22Rv1 (cell line): ENCODE data around the gene DIP2C.
"Not testable (repeated sequence)": the region's sequence is repeated elsewhere in the genome, so short reads cannot be mapped to it uniquely, and the experiment has no call there.

Source experiments
- H3K27ac ChIP-seq: fragments of 450-650 bp; 2 replicates; pipeline ENCODE4 v1.5.1; 2017
- ZFX ChIP-seq: fragments of 450-650 bp; IDR thresholded peaks from 2 replicates; pipeline ENCODE4 v1.6.1; 2017; ENCODE audit warnings: antibody characterized with exemption, borderline replicate concordance
- TF ChIP-seq, protein P1 (sequence below): fragments of 450-650 bp; IDR thresholded peaks from 2 replicates; pipeline ENCODE4 v1.5.1; 2017; ENCODE audit warnings: mild to moderate bottlenecking

Gene DIP2C

GRCh38 chr10:534047-534566 is 155.4 kb downstream of the DIP2C start:
- H3K27ac ChIP-seq, result no peak overlapping the region
- TF ChIP-seq ZFX, result no peak
- TF ChIP-seq, protein P1, sequence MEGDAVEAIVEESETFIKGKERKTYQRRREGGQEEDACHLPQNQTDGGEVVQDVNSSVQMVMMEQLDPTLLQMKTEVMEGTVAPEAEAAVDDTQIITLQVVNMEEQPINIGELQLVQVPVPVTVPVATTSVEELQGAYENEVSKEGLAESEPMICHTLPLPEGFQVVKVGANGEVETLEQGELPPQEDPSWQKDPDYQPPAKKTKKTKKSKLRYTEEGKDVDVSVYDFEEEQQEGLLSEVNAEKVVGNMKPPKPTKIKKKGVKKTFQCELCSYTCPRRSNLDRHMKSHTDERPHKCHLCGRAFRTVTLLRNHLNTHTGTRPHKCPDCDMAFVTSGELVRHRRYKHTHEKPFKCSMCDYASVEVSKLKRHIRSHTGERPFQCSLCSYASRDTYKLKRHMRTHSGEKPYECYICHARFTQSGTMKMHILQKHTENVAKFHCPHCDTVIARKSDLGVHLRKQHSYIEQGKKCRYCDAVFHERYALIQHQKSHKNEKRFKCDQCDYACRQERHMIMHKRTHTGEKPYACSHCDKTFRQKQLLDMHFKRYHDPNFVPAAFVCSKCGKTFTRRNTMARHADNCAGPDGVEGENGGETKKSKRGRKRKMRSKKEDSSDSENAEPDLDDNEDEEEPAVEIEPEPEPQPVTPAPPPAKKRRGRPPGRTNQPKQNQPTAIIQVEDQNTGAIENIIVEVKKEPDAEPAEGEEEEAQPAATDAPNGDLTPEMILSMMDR, result no peak

DNA sequence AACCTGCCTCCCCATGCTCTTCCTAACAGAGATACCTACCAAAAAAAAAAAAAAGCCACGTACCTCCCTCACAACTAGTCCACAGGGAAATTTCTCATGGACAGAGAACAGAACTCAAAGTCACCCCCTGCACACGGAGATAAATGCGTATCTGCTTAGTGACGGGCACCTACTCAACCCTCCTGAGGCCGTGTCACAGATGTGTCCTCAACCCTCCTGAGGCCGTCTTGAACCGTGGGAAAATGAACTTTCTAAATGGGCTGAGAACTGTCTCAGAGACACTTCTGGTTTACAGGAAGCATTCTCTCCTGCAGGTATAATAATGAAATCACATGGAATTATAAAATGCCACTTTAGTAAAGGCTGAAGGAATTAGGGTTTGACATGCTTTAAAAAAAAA is 155.9 kb downstream of the DIP2C start:
- no peak overlapping the region for H3K27ac ChIP-seq
- no peak for TF ChIP-seq ZFX
- TF ChIP-seq, protein P1, result no peak

DNA sequence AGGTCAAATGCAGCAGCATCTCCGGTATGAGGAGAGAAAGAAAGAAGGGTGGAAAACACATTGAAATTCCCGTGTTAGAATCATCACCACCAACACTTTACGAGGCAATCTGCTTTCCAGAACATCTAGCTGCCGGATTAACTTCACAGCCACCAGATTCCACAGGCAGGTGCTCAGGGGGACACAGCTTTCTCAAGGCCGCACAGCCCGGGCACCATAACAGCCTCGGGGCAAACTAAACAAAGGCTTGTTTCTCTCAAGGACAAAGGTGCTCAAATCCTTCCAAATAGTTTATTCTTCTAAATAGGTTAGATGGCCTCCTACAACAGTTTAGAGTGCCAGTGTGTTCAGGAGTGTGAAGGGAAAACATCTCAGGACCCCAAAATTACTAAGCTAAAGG is 156.3 kb downstream of the DIP2C start:
- no peak for TF ChIP-seq ZFX
- TF ChIP-seq, protein P1, result no peak
- H3K27ac ChIP-seq, result no peak overlapping the region

DNA sequence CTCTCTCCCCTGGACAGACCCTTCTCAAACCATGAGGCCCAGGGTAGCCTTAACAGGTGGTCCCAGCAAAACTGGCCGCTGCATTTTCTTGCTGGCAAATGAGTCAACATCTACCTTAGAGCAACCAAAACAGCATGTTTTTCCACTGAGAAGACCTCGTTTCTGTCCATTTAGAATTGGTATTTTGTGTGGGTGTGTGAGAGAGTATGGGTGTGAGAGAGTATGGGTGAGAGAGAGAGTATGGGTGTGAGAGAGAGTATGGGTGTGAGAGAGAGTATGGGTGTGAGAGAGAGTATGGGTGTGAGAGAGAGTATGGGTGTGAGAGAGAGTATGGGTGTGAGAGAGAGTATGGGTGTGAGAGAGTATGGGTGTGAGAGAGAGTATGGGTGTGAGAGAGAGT is 157.1 kb downstream of the DIP2C start:
- not testable (repeated sequence) for H3K27ac ChIP-seq

GRCh38 chr10:531541-531940 is 157.9 kb downstream of the DIP2C start:
- TF ChIP-seq, protein P1, result no peak
- no peak for TF ChIP-seq ZFX

DNA sequence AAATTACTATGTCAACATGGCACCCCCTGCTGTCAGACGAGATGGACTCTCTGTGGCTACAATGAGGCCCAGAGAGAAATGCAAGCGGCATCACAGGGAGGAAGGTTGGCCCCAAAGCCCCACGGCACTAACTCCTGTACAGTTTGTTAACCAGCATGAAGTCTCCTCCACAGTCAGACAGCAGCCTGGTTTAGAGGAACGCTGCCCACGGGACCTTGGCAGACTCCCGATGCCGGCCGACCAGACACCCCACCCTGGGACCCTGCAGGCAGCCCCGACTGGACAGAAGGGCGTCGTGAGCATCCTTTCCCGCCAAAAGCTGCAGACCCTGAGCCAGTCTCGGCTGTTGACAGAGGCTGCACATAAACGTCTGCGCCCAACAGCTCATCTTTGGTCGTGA is 158.8 kb downstream of the DIP2C start:
- TF ChIP-seq ZFX, result no peak
- TF ChIP-seq, protein P1, result no peak
- H3K27ac ChIP-seq, result no peak overlapping the region

More at GRCh38 chr10:531541-531940, 157.9 kb downstream of the DIP2C start:
- no peak overlapping the region for H3K27ac ChIP-seq

GRCh38 chr10:529468-530230 is 159.8 kb downstream of the DIP2C start:
- no peak for TF ChIP-seq ZFX
- TF ChIP-seq, protein P1, result no peak
- H3K27ac ChIP-seq, result no peak overlapping the region
